COLO829 (cell line): Measurements from ENCODE around the gene RNF128.
"Not testable (repeated sequence)": the region's sequence is repeated elsewhere in the genome, so short reads cannot be mapped to it uniquely, and the experiment has no call there.

Source experiments
- DNase-seq: peaks from one replicate; pipeline ENCODE4 v3.0.0; 2012; ENCODE audit warnings: low spot score

RNF128 gene

DNA sequence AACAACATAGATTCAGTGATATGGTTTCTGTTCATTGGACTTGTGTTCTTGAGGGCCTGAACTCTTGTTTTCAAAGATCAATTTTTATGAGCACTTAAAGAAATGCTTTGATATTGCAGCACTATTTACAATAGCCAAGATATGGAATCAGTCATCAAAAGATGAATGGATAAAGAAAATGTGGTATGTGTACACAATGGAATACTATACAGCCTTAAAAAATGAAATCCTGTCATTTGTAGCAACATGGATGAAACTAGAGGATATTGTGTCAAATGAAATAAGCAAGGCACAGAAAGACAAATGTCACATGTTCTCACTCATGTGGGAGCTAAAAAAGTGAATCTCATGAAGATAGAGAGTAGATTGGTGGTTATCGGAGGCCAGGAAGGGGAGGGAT, 21.9 kb downstream of the RNF128 start:
- no peak for DNase-seq

GRCh38 chrX:106751407-106751806, 24.9 kb downstream of the RNF128 start:
- no peak for DNase-seq

GRCh38 chrX:106752101-106752678, 25.7 kb downstream of the RNF128 start:
- no peak for DNase-seq

- not testable (repeated sequence) for DNase-seq
Observed at GRCh38 chrX:106769288-106769687, 42.8 kb downstream of the RNF128 start.

- DNase-seq, result no peak
Observed at GRCh38 chrX:106774981-106775380, 48.5 kb downstream of the RNF128 start.

DNA sequence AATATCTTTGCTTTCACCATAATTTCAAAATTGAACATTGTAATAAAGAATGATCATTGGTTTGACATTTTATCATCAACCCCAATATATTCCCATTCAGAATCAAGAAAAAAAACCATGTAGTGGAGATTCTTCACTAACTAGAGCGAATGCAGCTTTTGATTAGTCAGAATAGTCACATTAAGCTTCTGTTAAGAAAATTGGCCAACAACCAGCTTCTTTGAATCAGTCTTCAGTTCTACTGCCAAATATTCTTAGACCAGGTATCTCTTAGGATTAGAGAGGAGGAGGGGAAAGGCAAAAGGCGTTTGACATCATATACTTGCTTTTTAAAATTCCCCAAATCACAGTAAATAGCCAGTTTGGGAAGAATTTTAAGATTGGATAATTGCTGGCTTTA, 53.8 kb downstream of the RNF128 start:
- DNase-seq, result no peak

- DNase-seq, result no peak
Observed at GRCh38 chrX:106780664-106781377, 54.3 kb downstream of the RNF128 start.

GRCh38 chrX:106783716-106784115, 57.2 kb downstream of the RNF128 start:
- no peak for DNase-seq

- DNase-seq, result no peak
Observed at GRCh38 chrX:106791495-106791894, 65.0 kb downstream of the RNF128 start.

DNA sequence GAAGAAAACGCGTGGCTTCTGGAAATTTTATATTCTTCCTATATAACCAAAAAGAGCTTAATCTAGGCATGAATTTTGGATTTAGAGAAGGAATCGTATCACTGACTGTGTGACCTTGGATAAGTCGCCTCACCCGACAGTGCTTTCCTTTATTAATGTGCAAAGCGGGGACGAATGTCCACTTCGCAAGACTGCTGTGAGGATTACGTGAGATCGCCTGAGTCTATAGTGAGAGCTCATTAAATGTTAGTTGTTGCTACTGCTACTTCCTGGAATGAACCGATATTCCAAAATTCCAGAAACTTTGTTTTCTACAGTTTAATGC, 75.5 kb downstream of the RNF128 start:
- DNase-seq, result no peak

DNA sequence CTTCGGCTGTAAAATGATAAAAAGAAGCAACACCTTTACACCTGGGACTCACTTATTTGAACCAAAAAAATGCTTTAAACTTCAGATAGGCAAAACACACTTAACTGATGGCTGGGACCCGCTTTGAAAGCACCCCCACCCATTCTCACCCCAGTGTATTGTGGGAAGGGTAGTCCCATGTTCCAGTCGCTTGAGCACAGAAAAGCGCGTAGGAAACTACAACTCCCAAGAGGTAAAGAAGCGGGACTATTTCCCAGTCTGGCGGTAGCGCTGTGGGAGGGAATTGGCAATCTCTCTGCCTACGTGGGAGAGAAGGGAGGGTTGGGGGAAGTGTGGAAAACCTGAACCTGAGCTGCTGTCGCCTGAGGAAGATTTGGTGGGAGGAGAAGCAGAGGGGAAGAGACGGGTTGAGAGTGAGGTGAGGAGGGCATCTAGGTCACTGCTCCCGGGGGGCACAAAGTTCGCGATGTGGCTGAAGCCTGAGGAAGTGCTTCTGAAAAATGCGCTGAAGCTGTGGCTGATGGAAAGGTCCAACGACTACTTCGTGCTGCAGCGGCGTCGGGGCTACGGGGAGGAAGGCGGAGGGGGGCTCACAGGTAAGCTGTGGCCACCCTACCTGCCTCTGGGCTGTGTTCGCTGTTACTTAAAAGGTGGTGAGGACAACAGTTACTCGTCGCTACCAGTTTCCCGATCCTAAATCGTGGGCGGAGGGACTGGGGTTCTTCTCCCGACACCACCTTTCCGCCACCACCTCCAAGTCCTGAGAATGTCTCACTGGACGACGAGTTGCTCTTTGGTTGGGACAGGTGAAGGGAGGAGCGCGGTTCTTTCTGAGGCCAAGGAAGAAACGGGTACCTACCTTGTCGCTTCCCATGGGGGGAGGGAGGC, 76.1 kb downstream of the RNF128 start, which contains the start of gene TBC1D8B:
Gene TBC1D8B (plus strand): TSS at position 286 of the 888 bp plus-strand sequence. CDS start 181 bp downstream, at position 467.
- peak; percentile 79 for DNase-seq

GRCh38 chrX:106811131-106811910, 84.8 kb downstream of the RNF128 start:
- no peak for DNase-seq

DNA sequence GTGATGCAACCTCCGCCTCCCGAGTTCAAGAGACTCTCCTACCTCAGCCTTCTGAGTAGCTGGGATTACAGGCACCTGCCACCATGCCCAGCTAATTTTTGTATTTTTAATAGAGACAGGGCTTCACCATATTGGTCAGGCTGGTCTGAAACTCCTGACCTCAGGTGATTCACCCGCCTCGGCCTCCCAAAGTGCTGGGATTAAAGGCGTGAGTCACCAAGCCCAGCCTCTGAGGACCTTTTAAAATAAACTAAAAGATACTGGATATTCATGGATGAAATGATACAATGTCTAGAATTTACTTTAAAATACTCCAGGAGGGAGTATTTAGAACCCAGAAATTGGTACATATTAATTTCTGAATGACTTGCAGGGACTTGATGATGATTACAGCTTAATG, 86.4 kb downstream of the RNF128 start:
- not testable (repeated sequence) for DNase-seq

GRCh38 chrX:106814093-106814492, 87.6 kb downstream of the RNF128 start:
- DNase-seq, result not testable (repeated sequence)
